Right renal cortex interstitium (tissue), 3 donors: Measurements from ENCODE around the gene ALK. TPM values are rescaled to one million over a fixed set of nuclear protein-coding genes. Genes with fewer than 3 reads are reported as not detected.

Experiments
- DNase-seq, 3 donors: peaks; one replicate each; pipeline ENCODE4 v3.0.0-alpha.2; 2013; ENCODE audit warnings: low read depth in 3 of 3, low spot score in 2 of 3
- polyA plus RNA-seq, 3 donors: library from polyadenylated mRNA; unstranded; fragments of 120-200 nt; gene quantifications; one replicate each; pipeline ENCODE4 v1.2.1, GENCODE V29; 2013; ENCODE audit not compliant: insufficient read length in 3 of 3

ALK gene
- polyA plus RNA-seq, 3 donors = 0.29 to 0.31 (median 0.29) TPM

- no peak for DNase-seq
These were observed 333.8 kb downstream of the ALK start for GRCh38 chr2:29587402-29588190.

GRCh38 chr2:29586919-29587318, 334.5 kb downstream of the ALK start:
- no peak for DNase-seq

- DNase-seq = no peak
These were observed 337.7 kb downstream of the ALK start for GRCh38 chr2:29583548-29584156.

GRCh38 chr2:29583104-29583503, 338.3 kb downstream of the ALK start:
- DNase-seq = no peak

GRCh38 chr2:29582062-29582461, 339.3 kb downstream of the ALK start:
- DNase-seq = no peak

- DNase-seq = no peak
These were observed 341.2 kb downstream of the ALK start for GRCh38 chr2:29580223-29580622.

- no peak for DNase-seq
These were observed 341.8 kb downstream of the ALK start for GRCh38 chr2:29579495-29580169.

GRCh38 chr2:29578084-29578598, 343.2 kb downstream of the ALK start:
- DNase-seq = no peak

GRCh38 chr2:29576231-29576630, 345.2 kb downstream of the ALK start:
- no peak for DNase-seq

- no peak for DNase-seq
These were observed 346.0 kb downstream of the ALK start for GRCh38 chr2:29575370-29575890.

GRCh38 chr2:29573612-29574011, 347.8 kb downstream of the ALK start:
- no peak for DNase-seq

GRCh38 chr2:29573147-29573546, 348.2 kb downstream of the ALK start:
- DNase-seq = no peak

- no peak for DNase-seq
These were observed 350.8 kb downstream of the ALK start for GRCh38 chr2:29570539-29570938.

- no peak for DNase-seq
These were observed 353.4 kb downstream of the ALK start for GRCh38 chr2:29567906-29568520.

- DNase-seq = no peak
These were observed 357.7 kb downstream of the ALK start for GRCh38 chr2:29563697-29564096.

GRCh38 chr2:29562896-29563295, 358.5 kb downstream of the ALK start:
- DNase-seq = no peak

GRCh38 chr2:29562319-29562718, 359.1 kb downstream of the ALK start:
- DNase-seq = no peak

GRCh38 chr2:29561628-29562027, 359.8 kb downstream of the ALK start:
- DNase-seq = no peak

- no peak for DNase-seq
These were observed 360.2 kb downstream of the ALK start for GRCh38 chr2:29561181-29561580.

GRCh38 chr2:29560566-29560965, 360.8 kb downstream of the ALK start:
- no peak for DNase-seq

- DNase-seq = no peak
These were observed 361.4 kb downstream of the ALK start for GRCh38 chr2:29560030-29560429.
